GM12801 (cell line): Measurements from ENCODE around the gene SPRY4.

Experiments
- CTCF ChIP-seq: IDR thresholded peaks from one replicate; pipeline ENCODE4 v1.5.1; 2011; ENCODE audit warnings: control low read depth; ENCODE audit not compliant: insufficient read length; ENCODE audit errors: extremely low read depth

Gene SPRY4

GRCh38 chr5:142358648-142359047 lies 33.8 kb upstream of the SPRY4 start:
- no peak for TF ChIP-seq CTCF

- no peak for TF ChIP-seq CTCF
Observed at GRCh38 chr5:142358121-142358520, 33.3 kb upstream of the SPRY4 start.

- no peak for TF ChIP-seq CTCF
Observed at GRCh38 chr5:142357469-142358090, 32.8 kb upstream of the SPRY4 start.

DNA sequence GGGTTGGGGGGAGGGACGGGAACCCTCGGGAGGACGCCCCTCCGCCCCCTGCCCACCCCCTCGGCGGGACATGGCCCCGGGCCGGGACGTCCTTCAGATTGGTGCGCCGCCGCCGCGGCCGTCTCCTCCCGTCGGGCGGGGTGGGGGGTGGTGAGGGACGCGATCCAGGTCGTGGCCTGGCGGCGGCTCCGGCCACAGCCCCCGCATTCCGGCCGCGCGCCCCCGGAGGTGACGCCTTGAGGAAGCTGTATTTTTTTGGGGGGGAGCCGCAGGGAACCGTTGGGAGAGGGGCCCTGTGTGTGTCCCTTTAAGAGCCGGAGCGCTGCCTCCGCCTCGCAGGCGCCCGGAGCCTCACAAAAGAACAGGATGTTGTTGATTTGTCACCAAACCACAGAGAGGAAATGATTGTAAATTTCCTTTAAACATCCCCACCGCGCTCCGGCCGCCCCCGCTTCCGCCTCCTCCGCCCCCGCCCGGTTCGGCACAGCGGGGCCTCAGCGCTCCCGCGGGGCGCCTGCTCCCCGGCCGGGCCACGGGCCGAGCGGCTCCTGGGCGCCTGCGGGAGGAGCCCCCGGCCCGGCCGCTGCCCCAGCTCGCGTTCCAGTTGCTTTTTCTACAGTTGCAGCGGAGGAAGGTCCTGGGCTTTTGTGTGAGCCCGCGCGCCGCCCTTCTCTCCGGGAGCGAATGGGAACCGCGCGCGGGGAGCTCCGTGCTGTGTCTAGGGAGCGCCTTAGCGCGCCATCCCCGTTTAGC lies 32.1 kb upstream of the SPRY4 start:
- TF ChIP-seq CTCF: no peak

GRCh38 chr5:142356349-142356715 lies 31.5 kb upstream of the SPRY4 start:
- no peak for TF ChIP-seq CTCF

DNA sequence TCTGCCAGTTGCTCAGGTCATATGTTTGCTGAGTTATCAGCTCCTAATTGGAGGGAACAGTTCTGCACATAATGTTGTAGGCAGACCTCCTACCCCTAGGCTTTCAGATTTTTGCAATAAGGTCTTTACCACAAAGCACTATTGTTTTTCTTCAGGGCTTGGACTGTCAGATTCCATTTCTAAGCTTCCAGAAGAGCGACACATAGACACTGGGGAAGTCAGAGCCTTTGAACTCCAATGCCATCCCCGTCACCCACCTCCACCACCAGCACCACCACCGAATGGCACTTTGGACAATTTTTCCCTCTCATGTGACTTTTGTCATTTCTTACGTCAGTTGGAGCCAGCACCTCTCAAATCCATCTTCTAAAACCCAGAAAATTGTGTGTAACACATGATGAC lies 28.3 kb upstream of the SPRY4 start:
- no peak for TF ChIP-seq CTCF

GRCh38 chr5:142350021-142350420 lies 25.2 kb upstream of the SPRY4 start:
- TF ChIP-seq CTCF: no peak
